NCI-H2029 (cell line): Measurements from ENCODE around the gene ALDH1B1.
"Not testable (repeated sequence)": the region's sequence is repeated elsewhere in the genome, so short reads cannot be mapped to it uniquely, and the experiment has no call there.

ENCODE experiments used
- DNase-seq: peaks from one replicate; lab custom pipeline; 2025; lab: John Stamatoyannopoulos, UW

The ALDH1B1 gene

GRCh38 chr9:38361473-38361850, 31.0 kb upstream of the ALDH1B1 start:
- DNase-seq: no peak

- DNase-seq: peak; percentile 75
Measured at GRCh38 chr9:38362852-38363588, 29.5 kb upstream of the ALDH1B1 start.

DNA sequence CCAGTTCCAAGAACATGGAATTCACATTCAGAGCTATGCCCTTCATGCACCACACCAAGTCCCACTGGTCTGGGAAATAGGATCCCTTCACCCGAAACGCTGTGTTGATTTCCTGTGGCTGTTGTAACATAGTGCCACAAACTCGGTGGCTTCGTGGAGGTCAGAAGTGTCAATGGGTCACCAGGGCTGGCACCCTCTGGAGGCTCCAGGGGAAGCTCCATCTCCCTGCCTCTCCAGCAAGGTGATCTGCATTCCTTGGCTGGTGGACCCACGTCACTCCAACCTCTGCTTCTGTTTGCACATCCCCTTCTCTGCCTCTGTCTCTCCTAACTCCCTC, 28.9 kb upstream of the ALDH1B1 start:
- DNase-seq: no peak

- no peak for DNase-seq
Measured at GRCh38 chr9:38367898-38368297, 24.6 kb upstream of the ALDH1B1 start.

GRCh38 chr9:38368731-38369130, 23.8 kb upstream of the ALDH1B1 start:
- peak; percentile 87 for DNase-seq

DNA sequence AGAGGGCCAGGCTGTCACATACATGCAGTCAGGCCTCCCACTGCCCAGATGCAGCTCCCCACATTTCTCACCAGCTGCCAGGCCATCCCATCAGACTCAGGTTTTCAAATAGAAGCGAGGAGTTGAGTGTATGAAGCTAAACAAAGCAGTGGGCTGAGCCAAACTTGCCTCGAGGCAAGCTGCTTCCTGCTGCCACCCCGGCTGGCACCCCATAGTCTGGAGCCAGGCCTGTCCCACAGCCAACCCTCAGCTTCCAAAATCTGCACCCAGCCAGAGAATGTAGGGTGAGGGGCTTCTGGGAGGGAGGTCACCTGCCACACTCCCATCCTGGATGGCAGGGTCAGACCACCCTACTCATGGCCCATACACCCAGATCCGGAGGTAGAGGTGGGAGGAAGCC, 22.3 kb upstream of the ALDH1B1 start:
- no peak for DNase-seq

GRCh38 chr9:38371495-38371894, 21.0 kb upstream of the ALDH1B1 start:
- DNase-seq: peak; percentile 39

DNA sequence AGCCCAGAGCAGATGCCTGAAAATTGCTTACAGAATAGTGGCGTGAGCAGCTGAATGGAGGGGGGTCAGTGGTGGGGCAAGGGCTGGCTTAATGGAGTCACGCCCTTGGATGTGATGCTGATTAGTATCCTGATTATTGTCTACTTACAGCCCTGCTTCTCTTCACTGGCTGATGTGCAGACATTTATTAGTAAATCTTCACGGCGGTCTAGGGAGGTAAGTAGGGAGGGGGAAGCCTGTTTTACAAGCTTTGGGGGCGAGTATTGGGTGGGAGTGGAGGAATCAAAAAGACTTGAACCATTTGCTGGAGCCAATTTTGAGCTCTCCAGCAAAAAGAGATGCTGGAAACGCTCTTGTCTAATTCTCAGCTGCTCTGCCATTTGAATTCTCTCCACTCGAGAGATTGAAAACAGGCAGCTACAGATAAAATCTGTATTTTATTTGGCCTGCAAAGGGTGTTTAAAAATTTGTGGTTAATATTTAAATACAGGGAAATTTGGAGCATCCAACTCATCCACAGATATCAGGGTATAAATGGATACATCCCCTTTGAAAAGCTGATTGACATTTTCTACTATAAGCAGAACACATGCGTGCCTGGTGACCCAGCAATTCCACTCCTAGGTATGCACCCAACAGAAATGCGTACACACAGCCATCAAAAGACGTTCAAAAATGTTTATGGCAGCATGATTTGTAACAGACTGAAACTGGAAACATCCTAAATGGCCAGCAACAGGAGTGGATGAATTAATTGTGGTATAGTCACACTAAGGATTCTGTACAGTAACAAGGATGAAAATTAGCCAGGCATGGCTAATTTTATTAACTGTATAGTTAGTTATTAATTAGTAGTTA, 19.5 kb upstream of the ALDH1B1 start:
- DNase-seq: no peak

DNA sequence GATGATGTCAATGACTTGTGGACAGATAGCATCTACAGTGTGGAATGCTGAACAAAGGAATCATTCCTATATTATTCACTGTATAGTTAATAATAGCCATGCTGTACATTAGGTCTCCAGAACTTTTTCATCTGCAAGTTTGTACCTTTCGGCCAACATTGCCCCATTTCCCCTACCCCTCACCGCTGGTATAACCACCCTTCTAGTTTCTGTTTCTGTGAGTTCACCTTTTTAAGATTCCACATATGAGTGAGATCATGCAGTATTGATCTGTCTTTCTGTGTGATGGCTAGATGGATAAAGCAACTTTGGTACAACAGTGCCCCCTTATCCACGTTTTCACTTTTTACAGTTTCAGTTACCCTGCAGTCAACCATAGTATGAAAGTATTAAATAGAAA, 18.8 kb upstream of the ALDH1B1 start:
- no peak for DNase-seq

DNA sequence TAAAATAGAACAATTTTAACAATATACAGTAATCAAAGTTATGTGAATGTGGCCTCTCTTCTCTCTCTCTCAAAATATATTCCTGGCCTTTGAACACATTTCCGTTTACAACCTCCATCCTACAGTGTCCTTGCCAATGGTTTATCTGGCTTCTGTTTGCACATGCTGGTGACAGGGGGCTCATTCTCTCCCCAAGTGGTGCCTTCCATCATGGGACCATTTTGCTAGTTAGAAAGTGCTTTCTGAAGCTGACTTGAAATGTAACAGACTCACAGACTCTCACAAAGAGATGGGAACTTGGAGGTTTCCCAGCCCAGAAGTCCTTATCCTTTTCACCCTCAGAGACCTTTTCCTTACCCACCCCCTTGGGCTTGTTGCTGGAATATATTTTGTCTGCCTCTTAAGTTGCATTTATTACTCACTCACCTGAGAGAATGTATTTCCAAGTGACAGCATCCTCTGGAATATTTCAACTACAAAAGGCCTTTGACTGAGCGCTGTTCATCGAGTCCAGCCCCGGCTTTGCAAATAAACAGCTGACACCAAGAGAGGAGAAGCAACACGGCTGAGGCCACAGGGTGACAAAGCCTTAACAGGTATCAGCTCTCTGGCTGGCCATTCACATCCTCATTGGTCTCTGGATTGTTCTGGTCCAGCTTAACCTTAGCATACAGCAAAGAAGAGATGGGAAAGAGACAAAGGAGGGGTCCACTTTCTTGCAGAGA, 17.5 kb upstream of the ALDH1B1 start:
- DNase-seq: no peak

DNA sequence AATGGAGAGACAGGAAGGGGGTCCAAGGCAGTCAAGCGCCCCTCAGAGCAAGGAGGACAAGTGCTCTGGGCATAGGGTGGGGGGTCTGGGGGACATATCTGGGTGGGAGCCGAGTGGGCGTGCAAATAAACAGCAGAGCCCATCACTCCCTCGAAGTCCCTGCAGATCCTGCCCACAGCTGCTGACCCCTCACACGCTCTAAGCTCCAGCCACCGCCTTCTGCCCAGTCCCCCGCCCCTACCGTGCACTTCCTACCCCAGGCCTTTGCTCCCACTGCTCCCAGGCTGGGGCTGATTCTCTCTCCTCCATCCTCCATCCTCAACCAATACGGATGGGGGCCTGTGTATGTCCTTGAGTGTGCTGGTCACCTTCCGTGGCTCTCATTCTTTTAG, 16.9 kb upstream of the ALDH1B1 start:
- DNase-seq: no peak

DNA sequence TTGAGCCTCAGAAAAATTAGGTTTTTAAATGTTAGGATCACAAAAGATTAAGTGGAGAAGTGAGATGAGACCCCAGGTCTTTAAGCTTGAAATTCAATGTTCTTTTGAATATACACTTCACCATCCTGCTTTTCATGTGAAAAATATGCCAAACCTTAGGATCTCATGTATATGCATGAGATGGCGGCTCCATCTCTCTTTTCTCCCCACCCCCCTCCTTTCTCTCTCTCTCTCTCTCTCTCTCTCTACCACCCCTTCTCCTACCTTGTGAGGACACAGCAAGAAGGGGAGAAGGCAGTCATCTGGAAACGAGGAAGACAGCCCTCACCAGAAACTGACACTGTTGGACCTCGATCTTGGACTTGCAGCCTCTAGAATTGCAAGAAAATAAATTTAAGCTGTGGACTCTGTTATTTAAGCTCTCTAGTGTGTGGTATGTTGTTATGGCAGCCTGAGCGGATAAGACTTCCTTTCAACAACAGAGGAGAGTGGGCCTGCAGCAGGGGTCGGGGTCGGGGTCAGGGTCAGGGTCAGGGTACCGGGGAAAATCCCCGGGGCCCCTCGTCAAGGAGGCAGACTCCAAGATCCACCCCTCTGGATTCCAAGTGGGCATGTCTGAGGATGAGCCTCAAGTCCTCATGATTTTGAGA, 16.4 kb upstream of the ALDH1B1 start:
- no peak for DNase-seq

DNA sequence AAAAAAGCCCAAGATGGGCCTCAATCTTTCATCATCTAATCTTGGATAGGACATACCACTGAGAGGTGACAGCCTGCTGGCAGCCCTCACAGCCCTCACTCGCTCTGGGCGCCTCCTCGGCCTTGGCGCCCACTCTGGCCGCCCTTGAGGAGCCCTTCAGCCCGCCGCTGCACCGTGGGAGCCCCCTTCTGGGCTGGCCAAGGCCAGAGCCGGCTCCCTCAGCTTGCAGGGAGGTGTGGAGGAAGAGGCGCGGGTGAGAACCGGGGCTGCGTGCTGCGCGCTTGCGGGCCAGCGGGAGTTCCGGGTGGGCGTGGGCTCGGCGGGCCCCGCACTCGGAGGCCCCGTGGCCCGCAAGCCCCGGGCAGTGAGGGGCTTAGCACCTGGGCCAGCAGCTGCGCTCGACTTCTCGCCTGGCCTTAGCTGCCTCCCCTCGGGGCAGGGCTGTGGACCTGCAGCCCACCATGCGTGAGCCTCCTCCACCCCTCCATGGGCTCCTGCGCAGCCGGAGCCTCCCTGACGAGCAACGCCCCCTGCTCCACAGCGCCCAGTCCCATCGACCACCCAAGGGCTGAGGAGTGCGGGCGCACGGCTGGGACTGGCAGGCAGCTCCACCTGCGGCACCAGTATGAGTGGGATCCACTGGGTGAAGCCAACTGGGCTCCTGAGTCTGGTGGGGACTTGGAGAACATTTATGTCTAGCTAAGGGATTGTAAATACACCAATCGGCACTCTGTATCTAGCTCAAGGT, 15.0 kb upstream of the ALDH1B1 start:
- DNase-seq: not testable (repeated sequence)

- no peak for DNase-seq
Measured at GRCh38 chr9:38380230-38380871, 12.2 kb upstream of the ALDH1B1 start.

- DNase-seq: peak; percentile 39
Measured at GRCh38 chr9:38380872-38381534, 11.5 kb upstream of the ALDH1B1 start.

GRCh38 chr9:38382141-38382540, 10.4 kb upstream of the ALDH1B1 start:
- no peak for DNase-seq

DNA sequence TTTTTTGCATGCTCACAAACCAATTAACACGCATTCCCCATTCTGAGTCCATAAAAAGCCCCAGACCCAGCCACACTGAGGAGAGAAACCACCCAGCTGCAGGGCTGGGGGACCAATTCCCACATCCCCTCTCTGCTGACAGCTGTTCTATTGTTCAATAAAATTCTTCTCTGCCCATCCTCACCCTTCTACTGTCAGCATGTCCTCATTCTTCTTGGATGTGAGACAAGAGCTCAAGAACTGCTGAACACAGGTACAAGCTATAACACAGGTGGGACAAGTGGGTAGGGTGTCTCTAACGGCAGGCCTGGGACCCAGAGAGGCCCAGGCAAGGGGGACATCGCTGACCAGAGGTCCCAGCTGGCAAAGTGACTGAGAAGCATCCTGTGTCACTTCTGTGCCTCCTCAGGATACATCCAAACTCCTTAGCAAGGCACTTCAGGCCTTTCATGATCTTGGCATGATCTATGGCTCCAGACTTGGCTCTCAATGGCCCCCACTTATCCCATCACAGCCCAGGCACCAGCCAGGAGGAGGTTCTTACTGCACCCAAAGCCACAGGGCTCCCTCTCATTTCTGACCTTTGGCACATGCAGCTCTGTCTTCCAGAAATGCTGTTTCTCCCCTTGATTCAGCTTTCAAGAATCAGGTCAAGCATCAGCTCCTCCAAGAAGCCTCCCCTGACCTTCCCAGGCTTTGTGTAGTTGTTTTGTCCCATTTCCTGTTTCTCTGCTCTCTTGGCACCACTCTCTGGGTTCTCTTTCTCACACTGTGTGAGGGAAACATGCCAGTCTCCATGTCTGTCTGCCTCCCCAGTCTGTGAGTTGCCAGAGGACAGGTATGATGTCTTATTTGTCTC, 7.3 kb upstream of the ALDH1B1 start:
- DNase-seq: no peak

DNA sequence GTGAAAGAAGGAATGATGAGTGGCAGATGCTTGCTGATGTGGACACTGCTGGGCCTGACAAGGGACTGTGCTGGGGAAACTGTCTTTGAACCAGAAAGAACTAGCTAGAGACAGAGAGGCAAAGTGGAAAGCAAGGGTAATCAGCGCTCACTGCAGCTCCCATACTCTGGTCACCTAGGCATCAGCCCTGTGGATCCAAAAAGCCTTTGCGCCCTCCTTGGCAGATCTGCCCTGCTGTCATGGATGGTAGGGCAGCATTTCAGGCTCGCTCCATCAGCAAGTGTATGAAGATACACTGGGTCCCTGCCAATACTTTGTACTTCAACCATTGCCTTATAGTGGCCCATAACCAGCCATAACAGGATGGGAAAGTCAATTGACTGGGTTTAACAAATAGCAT, 6.6 kb upstream of the ALDH1B1 start:
- no peak for DNase-seq

- no peak for DNase-seq
Measured at GRCh38 chr9:38386319-38386895, 6.1 kb upstream of the ALDH1B1 start.
